Measurements from ENCODE around the gene SHC2. TPM values are rescaled to one million over a fixed set of nuclear protein-coding genes. Genes with fewer than 3 reads are reported as not detected.
A peak's percentile ranks its signal among the peaks of the same experiment; 100 is the strongest.

The SHC2 gene
- total RNA-seq, 3 donors from 2014 or later: 8.3 to 40.6 (median 21.8) TPM

DNA sequence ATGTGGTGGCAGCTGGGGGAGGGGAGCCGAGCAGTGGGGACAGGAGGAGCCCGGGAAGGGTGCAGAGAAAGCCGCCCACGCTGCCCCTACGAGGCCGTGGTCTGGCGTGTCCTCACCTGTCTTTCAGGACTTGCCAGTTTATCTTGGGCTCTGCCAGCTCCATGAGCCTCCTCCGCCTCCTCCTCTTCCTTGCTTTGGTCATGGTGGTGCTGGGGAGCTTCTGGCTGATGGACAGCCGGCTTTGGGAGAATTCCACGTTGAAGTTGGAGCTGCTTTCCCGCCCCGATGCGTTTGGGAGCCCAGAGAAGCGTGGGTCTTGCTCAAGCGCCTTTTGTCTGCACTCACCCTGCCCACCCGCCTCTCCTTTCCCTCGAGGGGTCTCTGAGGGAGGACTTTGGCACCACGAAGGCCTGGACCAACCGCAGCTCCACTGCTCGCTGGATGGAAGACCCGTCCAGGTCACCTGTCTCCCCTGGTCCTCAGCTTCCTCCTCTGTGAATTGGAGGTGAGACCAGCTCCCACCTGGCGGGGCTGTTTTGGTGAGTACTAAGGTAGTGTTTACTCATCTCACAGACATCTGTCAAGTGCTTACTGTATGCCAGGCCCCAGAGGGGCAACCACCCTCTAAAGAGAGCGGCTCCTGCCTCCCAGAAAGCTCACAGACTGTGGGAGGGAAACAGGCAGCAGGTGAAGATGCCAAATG, 86.5 kb downstream of the SHC2 start:
- intact Hi-C loops (cut with DNase I; ENCODE audit: low total_unique reads): no loop called here

DNA sequence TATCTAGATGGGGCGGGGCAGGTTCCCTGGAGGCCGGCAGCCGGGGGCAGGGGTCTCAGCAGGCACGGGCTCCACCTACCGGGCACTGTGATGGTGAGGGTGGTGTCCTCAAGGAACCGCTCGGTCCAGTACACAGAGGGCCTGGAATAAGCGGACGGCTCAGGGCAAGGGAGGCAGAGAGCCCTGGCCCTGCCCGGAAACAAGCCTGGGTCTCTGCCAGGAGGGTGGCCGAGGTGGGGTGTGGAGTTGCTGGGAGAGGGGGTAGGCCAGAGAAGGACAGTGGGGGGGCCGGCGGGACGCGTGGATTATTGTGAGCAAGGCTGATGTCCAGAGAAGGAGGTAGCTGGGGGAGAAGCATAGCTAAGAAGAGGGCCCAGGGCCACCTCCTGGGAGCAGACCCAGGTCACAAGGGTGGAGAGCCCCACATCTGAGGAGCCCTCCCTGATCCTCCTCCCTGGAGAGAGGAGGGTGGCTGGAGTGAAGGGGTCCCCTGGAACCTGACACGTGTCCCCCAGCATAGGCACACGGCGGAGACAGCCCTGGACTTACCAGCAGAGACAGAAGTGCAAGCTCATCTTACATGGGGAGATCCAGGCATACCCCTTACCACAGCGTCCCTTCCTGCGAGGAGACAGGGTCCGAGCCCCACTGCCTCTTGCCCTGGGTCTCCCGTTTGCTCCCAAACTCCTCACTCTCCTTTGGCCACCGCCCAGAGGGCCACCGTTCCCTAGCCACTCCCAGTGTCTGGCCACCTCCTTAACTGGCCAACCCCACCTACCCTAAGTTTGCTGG, 87.2 kb downstream of the SHC2 start:
- peaks cover 0 to 14% of the 10 kb centered on the region in 2 donors for H3K27me3 ChIP-seq
- intact Hi-C loops (cut with DNase I; ENCODE audit: low total_unique reads): no loop called here
- DNase-seq (ENCODE audit: low spot score in 2 of 2): no peak

More for the DNA sequence above, 86.5 kb downstream of the SHC2 start:
- Histone ChIP-seq H3K36me3 (no peaks in the 10 kb centered on the region), H3K27ac (no peak overlapping the region), H3K4me1 (peaks cover 0 to 12% of the 10 kb centered on the region in 2 donors), H3K27me3 (peaks cover 0 to 14% of the 10 kb centered on the region in 2 donors), H3K9me3 (no peaks in the 10 kb centered on the region), H3K4me3 (peak overlapping the region in 2 of 3 donors; percentile 22 to 47)
- DNase-seq (ENCODE audit: low spot score in 2 of 2): peak in 1 of 2 donors; percentile 48
- TF ChIP-seq, protein P1, sequence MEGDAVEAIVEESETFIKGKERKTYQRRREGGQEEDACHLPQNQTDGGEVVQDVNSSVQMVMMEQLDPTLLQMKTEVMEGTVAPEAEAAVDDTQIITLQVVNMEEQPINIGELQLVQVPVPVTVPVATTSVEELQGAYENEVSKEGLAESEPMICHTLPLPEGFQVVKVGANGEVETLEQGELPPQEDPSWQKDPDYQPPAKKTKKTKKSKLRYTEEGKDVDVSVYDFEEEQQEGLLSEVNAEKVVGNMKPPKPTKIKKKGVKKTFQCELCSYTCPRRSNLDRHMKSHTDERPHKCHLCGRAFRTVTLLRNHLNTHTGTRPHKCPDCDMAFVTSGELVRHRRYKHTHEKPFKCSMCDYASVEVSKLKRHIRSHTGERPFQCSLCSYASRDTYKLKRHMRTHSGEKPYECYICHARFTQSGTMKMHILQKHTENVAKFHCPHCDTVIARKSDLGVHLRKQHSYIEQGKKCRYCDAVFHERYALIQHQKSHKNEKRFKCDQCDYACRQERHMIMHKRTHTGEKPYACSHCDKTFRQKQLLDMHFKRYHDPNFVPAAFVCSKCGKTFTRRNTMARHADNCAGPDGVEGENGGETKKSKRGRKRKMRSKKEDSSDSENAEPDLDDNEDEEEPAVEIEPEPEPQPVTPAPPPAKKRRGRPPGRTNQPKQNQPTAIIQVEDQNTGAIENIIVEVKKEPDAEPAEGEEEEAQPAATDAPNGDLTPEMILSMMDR (IDR thresholded peaks at IDR 0.05): no peak
- TF ChIP-seq POLR2A (IDR thresholded peaks at IDR 0.05) (no peak), POLR2AphosphoS5 (IDR thresholded peaks at IDR 0.05) (no peak)

GRCh38 chr19:372306-372890, 88.4 kb downstream of the SHC2 start:
- no peak for DNase-seq (ENCODE audit: low spot score in 2 of 2)
- H3K36me3 ChIP-seq: no peaks in the 10 kb centered on the region
- peaks cover 0 to 14% of the 10 kb centered on the region in 2 donors for H3K27me3 ChIP-seq
- H3K27ac ChIP-seq: no peak overlapping the region
- TF ChIP-seq POLR2AphosphoS5 (IDR thresholded peaks at IDR 0.05): no peak
- TF ChIP-seq, protein P1 (IDR thresholded peaks at IDR 0.05): no peak
- H3K4me3 ChIP-seq: no peak overlapping the region
- intact Hi-C loops (cut with DNase I; ENCODE audit: low total_unique reads): no loop called here
- H3K9me3 ChIP-seq: no peaks in the 10 kb centered on the region
- peaks cover 0 to 12% of the 10 kb centered on the region in 2 donors for H3K4me1 ChIP-seq

More for the DNA sequence above, 87.2 kb downstream of the SHC2 start:
- H3K4me3 ChIP-seq: peak overlapping the region in 2 of 3 donors; percentile 22 to 47
- TF ChIP-seq POLR2AphosphoS5 (IDR thresholded peaks at IDR 0.05): no peak
- TF ChIP-seq POLR2A (IDR thresholded peaks at IDR 0.05): no peak
- TF ChIP-seq, protein P1 (IDR thresholded peaks at IDR 0.05): no peak
- H3K4me1 ChIP-seq: peaks cover 0 to 12% of the 10 kb centered on the region in 2 donors
- H3K36me3 ChIP-seq: no peaks in the 10 kb centered on the region
- no peaks in the 10 kb centered on the region for H3K9me3 ChIP-seq
- H3K27ac ChIP-seq: no peak overlapping the region

GRCh38 chr19:371501-372168, 89.2 kb downstream of the SHC2 start:
- Histone ChIP-seq H3K27me3 (peaks cover 0 to 14% of the 10 kb centered on the region in 2 donors), H3K36me3 (no peaks in the 10 kb centered on the region), H3K9me3 (no peaks in the 10 kb centered on the region), H3K4me1 (peaks cover 0 to 12% of the 10 kb centered on the region in 2 donors), H3K4me3 (no peak overlapping the region), H3K27ac (no peak overlapping the region)
- TF ChIP-seq POLR2AphosphoS5 (IDR thresholded peaks at IDR 0.05) (no peak), POLR2A (IDR thresholded peaks at IDR 0.05) (no peak)
- TF ChIP-seq, protein P1 (IDR thresholded peaks at IDR 0.05): no peak
- DNase-seq (ENCODE audit: low spot score in 2 of 2): no peak
- intact Hi-C loops (cut with DNase I; ENCODE audit: low total_unique reads): no loop called here
